Thymus (tissue), 11 donors: ENCODE results near the gene RUNX2. TPM values are rescaled to one million over a fixed set of nuclear protein-coding genes. Genes with fewer than 3 reads are reported as not detected.

ENCODE experiments used
- DNase-seq, 9 donors: peaks; one replicate each; pipeline ENCODE4 v3.0.0-alpha.2; 2013; ENCODE audit warnings: low spot score in 9 of 9, low read depth in 6 of 9, missing footprints in 1 of 9
- H3K27ac ChIP-seq, 2 donors: one replicate each; pipeline ENCODE4 v1.5.1; 2013; ENCODE audit warnings: control low read depth in 1 of 2, low read depth in 1 of 2, low read length in 1 of 2, mild to moderate bottlenecking in 1 of 2, moderate library complexity in 1 of 2
- H3K27me3 ChIP-seq, 2 donors: one replicate each; pipeline ENCODE4 v1.5.1; 2013; ENCODE audit warnings: low read length in 1 of 2; ENCODE audit not compliant: control insufficient read depth in 2 of 2, insufficient read depth in 1 of 2
- H3K36me3 ChIP-seq, 2 donors: one replicate each; pipeline ENCODE4 v1.5.1; 2013; ENCODE audit warnings: low read length in 1 of 2, mild to moderate bottlenecking in 1 of 2, moderate library complexity in 1 of 2; ENCODE audit not compliant: control insufficient read depth in 2 of 2, insufficient read depth in 2 of 2
- H3K4me1 ChIP-seq, 2 donors: one replicate each; pipeline ENCODE4 v1.5.1; 2013; ENCODE audit warnings: low read length in 2 of 2; ENCODE audit not compliant: control insufficient read depth in 2 of 2, insufficient read depth in 2 of 2
- H3K4me3 ChIP-seq, 2 donors: one replicate each; pipeline ENCODE4 v1.5.1; 2013; ENCODE audit warnings: low read length in 2 of 2, control low read depth in 1 of 2, mild to moderate bottlenecking in 1 of 2
- H3K9me3 ChIP-seq, 2 donors: one replicate each; pipeline ENCODE4 v1.5.1; 2013; ENCODE audit warnings: low read length in 1 of 2, mild to moderate bottlenecking in 1 of 2; ENCODE audit not compliant: control insufficient read depth in 2 of 2, insufficient read depth in 1 of 2
- WGBS: extraction: QIAGEN DNeasy Blood & Tissue Kit; methylation state at CpG from one replicate; pipeline ENCODE4 v1.1.7; 2013; 5-methylcytosine and 5-hydroxymethylcytosine counted together
- polyA plus RNA-seq: library from polyadenylated mRNA; stranded (reverse); fragments of 200-250 nt; gene quantifications from one replicate; pipeline ENCODE4 v1.2.3, GENCODE V29; 2013
- total RNA-seq: library from RNA; stranded (reverse); fragments of 120-200 nt; gene quantifications from one replicate; pipeline ENCODE4 v1.2.4, GENCODE V29; 2013
- donor health status: healthy.

Gene RUNX2
- total and polyA plus RNA-seq, 2 donors = 3.7 to 7.1 TPM

DNA sequence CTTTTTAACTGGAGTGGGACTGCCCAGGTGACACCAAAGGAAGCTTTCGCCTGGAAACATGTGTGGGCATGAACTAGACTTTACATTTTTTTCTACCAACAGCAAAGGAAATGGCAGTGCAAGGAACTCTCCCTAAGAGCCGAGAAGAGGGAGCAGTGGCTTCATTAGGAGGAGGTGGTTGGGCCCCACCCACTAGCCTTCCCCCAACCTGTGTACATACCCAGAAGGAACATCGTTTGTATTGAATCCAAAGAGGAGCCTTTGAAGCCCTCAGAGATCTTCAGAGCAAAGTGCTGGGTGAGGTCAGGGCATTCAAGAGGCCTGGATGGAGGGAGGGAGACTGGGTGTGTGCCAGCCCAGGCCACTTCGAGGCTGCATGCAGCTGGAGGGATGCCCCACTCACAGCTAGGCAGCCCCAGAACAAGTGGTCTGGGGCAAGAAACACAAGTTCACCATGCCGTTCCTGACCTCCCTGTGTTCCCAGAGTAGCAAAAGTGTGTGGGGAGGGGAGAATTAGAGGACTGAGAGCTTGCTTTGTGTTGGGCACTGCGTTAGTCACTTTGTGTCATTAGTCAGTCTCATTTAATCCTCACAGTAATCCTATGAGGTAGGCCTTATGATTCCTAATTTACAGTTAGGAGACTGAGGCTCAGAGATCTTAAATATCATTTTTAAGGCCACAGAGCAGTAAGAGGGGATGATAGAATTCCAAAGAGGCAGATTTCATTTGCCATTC, 241.2 kb downstream of the RUNX2 start:
- no peak for DNase-seq
- Histone ChIP-seq H3K4me3 (no peak overlapping the region), H3K27ac (no peak overlapping the region), H3K27me3 (no peaks in the 10 kb centered on the region), H3K9me3 (no peaks in the 10 kb centered on the region), H3K36me3 (no peaks in the 10 kb centered on the region), H3K4me1 (peaks cover 0 to 2% of the 10 kb centered on the region in 2 donors)
- 70% methylated on average over 6 of the region's 6 CpGs for WGBS

DNA sequence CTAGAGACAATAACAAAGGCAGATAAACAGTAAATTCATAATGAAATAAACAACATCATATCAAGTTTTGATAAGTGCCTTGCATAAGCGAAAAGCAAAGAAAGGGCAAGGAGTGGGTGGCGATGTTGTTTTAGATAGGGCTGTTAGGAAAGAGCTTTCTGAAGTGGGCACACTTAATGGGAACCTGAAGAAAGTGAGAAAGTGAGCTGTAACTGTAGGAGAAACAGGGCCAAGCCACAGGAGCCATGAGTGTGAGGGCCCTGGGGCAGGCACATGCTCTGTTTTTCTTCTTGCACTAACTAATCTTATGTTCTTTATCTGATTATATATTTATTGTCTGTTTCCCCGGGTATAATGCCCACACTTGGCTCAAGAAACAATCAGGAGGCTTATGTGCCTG, 243.0 kb downstream of the RUNX2 start:
- H3K4me1 ChIP-seq = peaks cover 0 to 6% of the 10 kb centered on the region in 2 donors
- WGBS = 97% methylated on average over 3 of the region's 3 CpGs
- H3K27ac ChIP-seq = no peak overlapping the region
- no peaks in the 10 kb centered on the region for H3K9me3 ChIP-seq
- H3K36me3 ChIP-seq = no peaks in the 10 kb centered on the region
- H3K4me3 ChIP-seq = no peak overlapping the region
- DNase-seq = no peak
- no peaks in the 10 kb centered on the region for H3K27me3 ChIP-seq

DNA sequence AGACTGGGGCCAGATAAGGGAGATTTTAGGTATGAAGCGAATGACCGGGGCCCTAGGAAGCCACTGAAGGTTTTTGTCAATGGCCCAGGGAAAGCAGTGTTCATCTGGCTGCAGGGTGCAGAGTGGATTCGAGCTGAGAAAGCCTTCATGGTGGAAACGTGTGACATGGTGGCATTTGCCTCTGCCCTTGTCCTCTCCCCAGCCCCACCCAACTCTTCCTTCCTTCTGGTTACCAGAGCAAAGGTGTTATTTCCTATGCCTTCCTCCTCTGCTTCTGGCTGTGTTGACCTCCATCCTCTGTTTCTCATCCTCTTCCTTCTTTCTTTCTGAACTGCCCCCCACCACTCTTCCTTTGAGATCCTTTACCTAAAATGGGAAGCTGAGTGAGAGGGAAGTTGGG, 244.7 kb downstream of the RUNX2 start:
- DNase-seq = no peak
- Histone ChIP-seq H3K4me3 (no peak overlapping the region), H3K36me3 (no peaks in the 10 kb centered on the region), H3K27me3 (no peaks in the 10 kb centered on the region), H3K4me1 (peaks cover 0 to 6% of the 10 kb centered on the region in 2 donors), H3K27ac (no peak overlapping the region), H3K9me3 (no peaks in the 10 kb centered on the region)
- 83% methylated on average over 4 of the region's 4 CpGs for WGBS

DNA sequence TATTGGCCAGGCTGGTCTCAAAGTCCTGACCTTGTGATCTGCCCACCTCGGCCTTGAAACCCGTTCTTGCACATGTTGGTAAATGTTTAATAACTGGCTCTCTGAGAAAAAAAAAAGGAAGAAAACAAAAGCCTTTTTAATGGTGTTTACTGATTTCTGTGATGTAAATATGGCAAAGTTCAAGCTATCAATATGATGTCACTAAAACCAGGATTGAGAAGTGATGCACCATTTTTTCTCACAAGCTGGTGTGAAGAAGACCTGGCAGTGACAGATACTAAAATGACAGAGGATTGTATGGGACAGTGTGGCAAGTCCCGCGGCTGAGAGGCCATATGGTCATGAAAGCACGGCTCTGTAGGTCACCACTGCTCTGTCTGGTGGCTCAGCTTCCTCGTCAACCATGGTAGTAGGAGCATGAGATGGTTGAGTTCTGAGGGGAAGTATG, 245.9 kb downstream of the RUNX2 start:
- Histone ChIP-seq H3K36me3 (no peaks in the 10 kb centered on the region), H3K4me3 (no peak overlapping the region), H3K9me3 (no peaks in the 10 kb centered on the region), H3K27ac (no peak overlapping the region), H3K27me3 (no peaks in the 10 kb centered on the region), H3K4me1 (peaks cover 0 to 6% of the 10 kb centered on the region in 2 donors)
- WGBS = 94% methylated on average over 6 of the region's 6 CpGs
- DNase-seq = no peak

DNA sequence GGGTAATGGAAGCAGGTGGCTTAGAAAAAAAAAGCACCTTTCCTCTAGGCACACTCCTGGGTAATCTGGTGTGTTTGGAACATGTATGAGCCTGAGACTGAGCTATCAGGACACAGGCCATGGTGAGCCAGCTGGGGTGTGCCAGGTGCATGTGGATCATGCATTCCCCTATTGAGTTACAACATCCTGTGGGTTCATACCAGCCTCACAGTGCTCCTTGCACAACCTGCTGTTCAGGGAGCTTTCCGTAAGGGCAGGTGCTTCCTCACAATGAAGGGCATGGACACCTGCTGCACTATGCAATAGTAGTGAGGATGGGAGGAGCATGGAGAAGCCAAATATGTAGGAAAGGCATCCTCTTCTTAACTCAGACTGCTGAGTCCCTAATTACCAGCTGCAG, 246.8 kb downstream of the RUNX2 start:
- H3K36me3 ChIP-seq = no peaks in the 10 kb centered on the region
- no peaks in the 10 kb centered on the region for H3K27me3 ChIP-seq
- H3K4me1 ChIP-seq = peaks cover 0 to 4% of the 10 kb centered on the region in 2 donors
- WGBS = 48% methylated on average over 1 of the region's 1 CpG
- no peak overlapping the region for H3K4me3 ChIP-seq
- peak in 1 of 9 donors; percentile 38 for DNase-seq
- no peak overlapping the region for H3K27ac ChIP-seq
- H3K9me3 ChIP-seq = no peaks in the 10 kb centered on the region

DNA sequence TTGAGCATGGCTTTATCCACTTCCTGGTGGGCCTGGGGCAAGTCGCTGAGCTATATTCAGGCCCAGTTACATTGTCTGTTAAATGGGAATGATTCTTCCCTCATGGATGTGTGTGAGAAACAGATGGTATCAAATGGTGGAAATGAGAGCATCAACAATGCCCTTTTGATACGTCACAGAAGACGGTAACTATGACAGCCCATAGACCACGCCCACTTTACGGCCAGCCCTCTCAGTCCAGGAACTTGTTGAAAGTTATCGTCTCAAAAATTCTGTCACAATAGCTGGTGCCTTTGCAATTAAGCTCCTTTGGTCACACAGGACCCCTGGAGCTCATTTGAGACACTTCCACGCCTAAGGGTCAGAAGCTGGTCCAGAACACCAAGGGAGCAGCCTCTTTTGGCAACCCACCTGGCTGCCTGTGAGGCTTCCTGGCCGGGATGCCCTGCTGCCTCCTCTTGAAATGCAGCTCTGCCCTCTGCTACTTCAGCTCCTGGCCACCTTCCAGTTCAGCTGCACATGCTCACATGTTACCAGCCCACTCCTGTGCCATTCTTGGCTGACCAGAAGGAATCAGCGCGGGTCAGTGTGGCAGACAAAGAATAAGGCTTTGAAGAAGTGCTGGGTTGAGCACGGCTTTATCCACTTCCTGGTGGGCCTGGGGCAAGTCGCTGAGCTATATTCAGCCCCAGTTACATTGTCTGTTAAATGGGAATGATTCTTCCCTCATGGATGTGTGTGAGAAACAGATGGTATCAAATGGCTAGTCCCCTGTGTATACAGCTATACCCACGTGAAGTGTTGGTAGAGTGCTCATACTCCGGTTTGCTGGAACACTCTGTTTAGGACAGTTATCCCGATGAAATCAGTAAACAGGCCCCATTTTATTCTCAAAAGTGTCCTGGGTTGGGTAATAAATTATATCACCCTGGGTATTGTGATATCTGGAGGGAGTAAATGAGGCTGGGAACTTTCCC, 248.8 kb downstream of the RUNX2 start:
- Histone ChIP-seq H3K9me3 (no peaks in the 10 kb centered on the region), H3K4me1 (peaks cover 0 to 4% of the 10 kb centered on the region in 2 donors), H3K36me3 (no peaks in the 10 kb centered on the region), H3K27me3 (no peaks in the 10 kb centered on the region), H3K4me3 (no peak overlapping the region), H3K27ac (no peak overlapping the region)
- 98% methylated on average over 15 of the region's 15 CpGs for WGBS
- DNase-seq = no peak

DNA sequence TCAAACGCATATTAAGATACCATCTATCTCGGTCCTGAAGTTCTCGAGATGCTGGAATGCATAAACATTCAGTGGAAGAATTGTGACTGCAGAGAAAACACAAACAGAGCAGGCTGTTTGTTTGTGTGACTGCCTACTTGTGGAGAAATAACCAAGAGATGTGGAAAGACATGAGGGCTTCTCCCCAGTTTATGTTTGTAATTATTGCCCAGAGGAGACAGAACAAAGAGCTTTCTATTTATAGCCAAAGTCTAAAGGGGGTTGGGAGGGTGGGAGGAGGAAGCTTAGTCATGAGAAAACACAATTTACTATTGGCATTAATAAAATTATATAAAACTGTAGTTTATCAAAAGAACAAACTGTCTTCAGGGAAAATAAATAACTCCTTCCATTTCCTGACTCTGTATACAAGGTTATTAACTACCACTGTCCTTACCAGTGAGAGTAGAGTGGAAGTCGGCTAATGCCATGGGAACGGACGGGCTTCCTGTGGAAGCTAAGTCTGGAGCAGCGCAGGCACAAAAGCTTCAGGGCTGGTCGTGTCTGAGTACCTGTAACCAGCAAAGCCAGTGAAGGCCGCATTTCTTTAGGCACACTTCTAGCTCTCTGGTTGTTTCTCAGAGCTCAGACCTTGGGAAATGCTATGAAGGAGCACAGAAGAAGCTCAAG, 249.8 kb downstream of the RUNX2 start:
- Histone ChIP-seq H3K27ac (no peak overlapping the region), H3K4me1 (peaks cover 0 to 4% of the 10 kb centered on the region in 2 donors), H3K9me3 (no peaks in the 10 kb centered on the region), H3K27me3 (no peaks in the 10 kb centered on the region), H3K4me3 (no peak overlapping the region), H3K36me3 (no peaks in the 10 kb centered on the region)
- no peak for DNase-seq
- 93% methylated on average over 9 of the region's 9 CpGs for WGBS

DNA sequence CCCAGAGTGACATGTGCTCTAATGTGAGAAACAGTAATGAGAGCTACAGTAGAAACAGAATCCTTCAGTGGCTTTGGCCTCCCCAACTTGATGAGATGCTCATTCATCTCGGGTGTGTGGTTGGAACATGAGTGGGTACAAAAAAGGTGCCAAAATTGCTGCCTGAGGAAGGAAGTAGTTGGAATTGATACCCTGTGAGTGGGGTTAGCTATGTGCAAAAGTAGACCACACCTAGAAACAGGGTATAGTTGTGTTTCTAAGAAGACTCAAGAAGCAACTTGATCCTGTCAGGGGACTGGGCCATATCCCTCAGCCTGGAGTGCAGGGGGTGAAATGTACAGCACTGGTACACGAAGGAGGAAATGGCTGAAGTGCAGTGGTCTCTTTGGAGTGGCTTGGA, 256.0 kb downstream of the RUNX2 start:
- peaks cover 0 to 20% of the 10 kb centered on the region in 2 donors for H3K4me1 ChIP-seq
- no peaks in the 10 kb centered on the region for H3K36me3 ChIP-seq
- H3K4me3 ChIP-seq = no peak overlapping the region
- H3K27me3 ChIP-seq = peaks cover 4% of the 10 kb centered on the region in 2 donors
- H3K27ac ChIP-seq = no peak overlapping the region
- 93% methylated on average over 2 of the region's 2 CpGs for WGBS
- DNase-seq = no peak
- no peaks in the 10 kb centered on the region for H3K9me3 ChIP-seq
